Stimulated activated CD4-positive, alpha-beta T cell treated with anti-CD3 and anti-CD28 coated beads, Interleukin-1b, Interleukin-23, amount 100 ng/mL, for 1 hour (primary cell): ENCODE results near the gene ZSWIM1.
"Not testable (repeated sequence)": the region's sequence is repeated elsewhere in the genome, so short reads cannot be mapped to it uniquely, and the experiment has no call there.

Experiments
- DNase-seq, 2 donors: peaks; one replicate each; pipeline ENCODE4 v3.0.0-alpha.2; 2020; ENCODE audit warnings: low read depth in 2 of 2

The ZSWIM1 gene

GRCh38 chr20:45927071-45927878 lies 46.2 kb downstream of the ZSWIM1 start:
- DNase-seq = no peak

- DNase-seq = not testable (repeated sequence)
Observed at GRCh38 chr20:45931680-45932079, 50.7 kb downstream of the ZSWIM1 start.

- DNase-seq = peak in 1 of 2 donors; percentile 11
Observed at GRCh38 chr20:45933266-45934045, 52.4 kb downstream of the ZSWIM1 start.

- DNase-seq = no peak
Observed at GRCh38 chr20:45934046-45934585, 53.1 kb downstream of the ZSWIM1 start.
